ENCODE results near the gene EPHA10. TPM values are rescaled to one million over a fixed set of nuclear protein-coding genes. Genes with fewer than 3 reads are reported as not detected.

Gene EPHA10
- total RNA-seq, 1 donor from 2014 or later: not detected

DNA sequence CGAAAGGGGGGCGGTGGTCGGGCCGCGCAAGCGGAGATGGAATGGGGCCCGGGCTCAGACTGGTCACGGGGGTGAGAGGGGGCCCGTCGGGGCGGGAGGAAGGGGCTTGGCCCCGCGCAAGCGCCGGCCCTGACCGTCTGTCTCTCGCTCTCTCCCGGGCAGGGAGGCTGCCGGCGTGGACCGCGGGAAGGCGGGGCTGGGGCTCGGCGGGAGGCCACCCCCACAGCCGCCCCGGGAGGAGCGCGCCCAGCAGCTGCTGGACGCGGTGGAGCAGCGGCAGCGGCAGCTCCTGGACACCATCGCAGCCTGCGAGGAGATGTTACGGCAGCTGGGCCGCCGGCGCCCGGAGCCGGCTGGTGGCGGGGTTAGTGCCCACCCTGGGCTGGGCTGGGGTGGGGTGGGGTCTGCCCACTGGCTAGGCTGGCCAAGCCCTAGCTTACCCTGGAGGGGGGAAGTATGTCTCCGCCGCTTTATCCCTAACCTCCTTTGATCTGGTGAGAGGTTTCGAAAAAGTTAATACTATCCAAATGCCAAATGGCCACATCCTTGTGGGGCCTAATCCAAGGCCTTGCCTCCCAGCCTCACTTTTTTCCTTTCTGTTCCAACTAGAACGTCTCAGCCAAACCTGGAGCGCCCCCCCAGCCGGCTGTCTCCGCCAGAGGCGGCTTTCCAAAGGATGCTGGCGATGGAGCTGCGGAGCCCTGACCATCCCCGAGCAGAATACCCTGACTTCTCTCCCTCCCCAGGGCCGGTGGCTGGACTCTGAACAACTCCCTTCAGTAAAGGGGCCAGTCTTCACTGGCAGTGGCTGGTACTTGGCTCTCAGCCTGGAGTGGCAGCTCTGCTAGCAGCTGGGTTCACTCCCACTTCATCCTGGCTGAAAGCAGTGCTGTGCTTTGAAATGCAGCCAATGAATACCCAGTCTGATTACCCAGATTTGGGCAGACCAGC is 43.7 kb upstream of the EPHA10 start:
- peaks cover 8% of the 10 kb centered on the region for H3K4me1 Mint-ChIP-seq (ENCODE audit: low read depth, unreplicated experiment)
- no peaks in the 10 kb centered on the region for H3K9me3 Mint-ChIP-seq (ENCODE audit: unreplicated experiment)
- H3K9me3 ChIP-seq (ENCODE audit: insufficient read depth, low read depth, low read length): no peaks in the 10 kb centered on the region
- H2AFZ ChIP-seq (ENCODE audit: low read depth, low read length): no peak overlapping the region
- peaks cover 19% of the 10 kb centered on the region for H3K4me1 ChIP-seq (ENCODE audit: insufficient read depth, low read length)
- peak overlapping the region; percentile 75 for H3K27ac ChIP-seq (ENCODE audit: low read depth, low read length)
- H3K9ac ChIP-seq (ENCODE audit: low read length): peak overlapping the region; percentile 83
- no peaks in the 10 kb centered on the region for H3K27me3 ChIP-seq (ENCODE audit: insufficient read depth, low read length)
- no peaks in the 10 kb centered on the region for H3K27me3 Mint-ChIP-seq (ENCODE audit: low read depth, unreplicated experiment)
- peaks cover 13% of the 10 kb centered on the region for H3K36me3 Mint-ChIP-seq (ENCODE audit: low read depth, unreplicated experiment)
- peak overlapping the region; percentile 93 for H3K27ac Mint-ChIP-seq (ENCODE audit: unreplicated experiment)
- peaks cover 69% of the 10 kb centered on the region for H3K79me2 ChIP-seq (ENCODE audit: insufficient read depth, low read length)
- DNase-seq (ENCODE audit: low read depth) (peak; percentile 60), FAIRE-seq (no peak)
- peaks cover 32% of the 10 kb centered on the region for H3K36me3 ChIP-seq (ENCODE audit: insufficient read depth, low read length)
- H3K4me3 Mint-ChIP-seq (ENCODE audit: unreplicated experiment): peak overlapping the region; percentile 91
- H3K4me3 ChIP-seq (ENCODE audit: insufficient read depth, low read depth, low read length): peak overlapping the region; percentile 74
- no peak for TF ChIP-seq EZH2 (IDR thresholded peaks at IDR 0.05; ENCODE audit: insufficient read depth, low read length)
- TF ChIP-seq, protein P1, sequence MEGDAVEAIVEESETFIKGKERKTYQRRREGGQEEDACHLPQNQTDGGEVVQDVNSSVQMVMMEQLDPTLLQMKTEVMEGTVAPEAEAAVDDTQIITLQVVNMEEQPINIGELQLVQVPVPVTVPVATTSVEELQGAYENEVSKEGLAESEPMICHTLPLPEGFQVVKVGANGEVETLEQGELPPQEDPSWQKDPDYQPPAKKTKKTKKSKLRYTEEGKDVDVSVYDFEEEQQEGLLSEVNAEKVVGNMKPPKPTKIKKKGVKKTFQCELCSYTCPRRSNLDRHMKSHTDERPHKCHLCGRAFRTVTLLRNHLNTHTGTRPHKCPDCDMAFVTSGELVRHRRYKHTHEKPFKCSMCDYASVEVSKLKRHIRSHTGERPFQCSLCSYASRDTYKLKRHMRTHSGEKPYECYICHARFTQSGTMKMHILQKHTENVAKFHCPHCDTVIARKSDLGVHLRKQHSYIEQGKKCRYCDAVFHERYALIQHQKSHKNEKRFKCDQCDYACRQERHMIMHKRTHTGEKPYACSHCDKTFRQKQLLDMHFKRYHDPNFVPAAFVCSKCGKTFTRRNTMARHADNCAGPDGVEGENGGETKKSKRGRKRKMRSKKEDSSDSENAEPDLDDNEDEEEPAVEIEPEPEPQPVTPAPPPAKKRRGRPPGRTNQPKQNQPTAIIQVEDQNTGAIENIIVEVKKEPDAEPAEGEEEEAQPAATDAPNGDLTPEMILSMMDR (IDR thresholded peaks at IDR 0.05; ENCODE audit: insufficient read depth, low read depth, low read length): no peak
- peaks cover 76% of the 10 kb centered on the region for H4K20me1 ChIP-seq (ENCODE audit: insufficient read depth, low read length)
- peak overlapping the region; percentile 98 for H3K4me2 ChIP-seq (ENCODE audit: low read length)

DNA sequence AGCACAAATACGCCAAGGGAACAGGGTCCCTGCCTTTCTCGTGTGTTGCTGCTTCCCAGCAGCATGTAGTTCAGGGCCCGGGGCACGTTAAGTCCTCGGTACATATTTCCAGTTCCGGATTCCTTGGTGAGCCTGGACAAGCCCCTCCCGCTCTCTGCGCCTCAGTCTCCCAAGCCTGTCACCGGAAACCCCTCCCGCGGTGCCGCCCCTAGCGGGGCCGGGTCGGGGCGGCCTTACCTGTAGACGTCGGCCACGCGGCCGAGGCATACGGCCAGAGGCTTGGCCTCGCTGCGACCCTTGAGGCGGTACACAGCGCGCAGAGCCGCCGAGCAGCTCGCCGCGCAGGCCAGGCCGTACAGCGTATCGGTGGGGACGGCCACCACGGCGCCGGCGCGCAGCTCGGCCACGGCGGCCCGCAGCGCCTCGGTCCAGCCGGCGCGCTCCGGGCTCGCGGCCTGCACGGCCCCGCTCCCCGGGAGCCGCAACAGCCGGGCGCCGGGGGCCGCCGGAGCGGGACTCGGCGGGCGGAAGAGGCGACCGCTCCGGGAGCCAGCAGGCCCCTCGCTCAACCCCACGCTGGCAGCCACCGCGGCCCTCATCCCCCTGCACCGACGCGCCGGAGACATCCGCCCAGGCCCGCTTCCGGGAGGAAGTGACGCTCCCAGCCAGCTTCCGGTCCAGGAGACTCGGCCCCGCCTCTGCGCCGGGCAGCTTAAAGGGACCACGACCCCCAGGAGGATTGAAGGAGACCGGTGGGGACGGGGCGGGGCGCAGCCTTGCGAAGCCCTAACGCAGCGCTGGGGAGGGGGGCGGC is 42.8 kb upstream of the EPHA10 start, which contains the start of the genes C1orf122 and YRDC:
TSS of gene C1orf122 (plus strand) at position 236 of the 814 bp plus-strand sequence. CDS start 615 bp downstream, outside the sequence.
TSS of gene YRDC (minus strand) at position 654 of the 814 bp plus-strand sequence. CDS start at position 626, 28 bp downstream.
- Histone ChIP-seq H3K9ac (ENCODE audit: low read length) (peak within 1 kb of the TSS; percentile 83), H3K9me3 (ENCODE audit: insufficient read depth, low read depth, low read length) (no peaks in the 10 kb centered on the region), H3K27ac (ENCODE audit: low read depth, low read length) (peak within 1 kb of the TSS; percentile 75), H2AFZ (ENCODE audit: low read depth, low read length) (no peak within 1 kb of the TSS), H3K4me1 (ENCODE audit: insufficient read depth, low read length) (peaks cover 19% of the 10 kb centered on the region), H3K36me3 (ENCODE audit: insufficient read depth, low read length) (peaks cover 41% of the 10 kb centered on the region), H3K79me2 (ENCODE audit: insufficient read depth, low read length) (peaks cover 63% of the 10 kb centered on the region), H3K4me2 (ENCODE audit: low read length) (peak within 1 kb of the TSS; percentile 98), H3K27me3 (ENCODE audit: insufficient read depth, low read length) (no peaks in the 10 kb centered on the region), H4K20me1 (ENCODE audit: insufficient read depth, low read length) (peaks cover 77% of the 10 kb centered on the region), H3K4me3 (ENCODE audit: insufficient read depth, low read depth, low read length) (peak within 1 kb of the TSS; percentile 74)
- Mint-ChIP-seq H3K36me3 (ENCODE audit: low read depth, unreplicated experiment) (peaks cover 13% of the 10 kb centered on the region), H3K27ac (ENCODE audit: unreplicated experiment) (peak within 1 kb of the TSS; percentile 93), H3K4me1 (ENCODE audit: low read depth, unreplicated experiment) (peaks cover 8% of the 10 kb centered on the region), H3K4me3 (ENCODE audit: unreplicated experiment) (peak within 1 kb of the TSS; percentile 92), H3K9me3 (ENCODE audit: unreplicated experiment) (no peaks in the 10 kb centered on the region), H3K27me3 (ENCODE audit: low read depth, unreplicated experiment) (no peaks in the 10 kb centered on the region)
- no peak for TF ChIP-seq EZH2 (IDR thresholded peaks at IDR 0.05; ENCODE audit: insufficient read depth, low read length)
- TF ChIP-seq, protein P1 (IDR thresholded peaks at IDR 0.05; ENCODE audit: insufficient read depth, low read depth, low read length): no peak
- FAIRE-seq (no peak), DNase-seq (ENCODE audit: low read depth) (peak; percentile 88)
